Measurements from ENCODE around the gene IRAK2.

The IRAK2 gene

GRCh38 chr3:10224794-10225665 lies 60.3 kb downstream of the IRAK2 start:
- DNase-seq (ENCODE audit: low spot score), result peak; percentile 82

DNA sequence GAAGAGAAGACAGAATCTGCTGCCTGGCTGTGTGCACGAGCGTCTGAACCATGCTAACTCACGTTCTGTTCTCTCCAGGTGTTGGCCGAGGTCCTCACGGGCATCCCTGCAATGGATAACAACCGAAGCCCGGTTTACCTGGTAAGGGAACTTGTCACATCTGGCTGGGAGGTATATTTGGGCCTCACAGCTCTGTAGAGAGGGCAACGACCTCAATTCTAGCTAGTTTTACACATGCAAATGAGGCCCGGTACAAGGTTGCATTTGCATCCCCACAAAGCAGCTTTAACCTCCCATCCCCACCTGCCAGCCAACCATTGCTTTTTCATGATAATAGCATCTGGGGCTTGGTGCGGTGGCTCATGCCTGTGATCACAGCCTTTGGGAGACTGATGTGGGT lies 61.6 kb downstream of the IRAK2 start:
- DNase-seq (ENCODE audit: low spot score), result no peak

GRCh38 chr3:10228248-10228950 lies 63.7 kb downstream of the IRAK2 start:
- DNase-seq (ENCODE audit: low spot score), result no peak

DNA sequence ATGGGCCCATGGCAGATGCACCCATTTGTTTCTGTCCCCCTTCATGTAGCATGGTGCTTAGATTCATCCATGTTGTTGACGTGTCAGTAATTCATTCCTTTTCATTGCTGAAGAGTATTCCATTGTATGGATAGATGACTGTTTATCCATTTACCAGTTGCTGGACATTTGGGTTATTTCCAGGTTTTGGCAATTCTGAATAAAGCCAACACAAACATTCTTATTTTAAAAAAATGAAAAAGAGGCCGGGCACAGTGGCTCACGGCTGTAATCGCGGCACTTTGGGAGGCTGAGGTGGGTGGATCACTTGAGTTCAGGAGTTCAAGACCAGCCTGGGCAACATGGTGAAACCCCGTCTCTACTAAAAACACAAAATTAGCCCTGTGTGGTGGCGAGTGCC lies 64.9 kb downstream of the IRAK2 start:
- DNase-seq (ENCODE audit: low spot score), result no peak

DNA sequence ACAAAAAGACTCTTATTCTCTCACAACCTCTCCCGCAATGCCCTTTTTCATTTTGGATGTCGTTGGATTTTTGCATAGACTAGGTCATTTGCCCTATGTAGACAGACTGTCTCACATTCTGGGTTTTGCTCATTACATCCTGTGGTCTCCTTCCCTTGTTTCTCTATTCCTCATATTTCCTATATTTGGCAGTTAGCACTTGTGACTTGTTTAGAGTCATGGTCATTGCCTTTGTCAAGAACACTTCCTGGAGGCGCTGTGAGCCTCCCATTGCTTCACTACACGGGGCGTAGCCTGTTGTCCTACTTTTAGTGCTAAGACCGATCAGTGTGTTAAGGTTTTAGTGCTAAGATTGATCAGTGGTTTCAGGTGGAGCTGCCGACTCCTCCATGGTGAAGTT lies 67.4 kb downstream of the IRAK2 start:
- DNase-seq (ENCODE audit: low spot score), result no peak

- DNase-seq (ENCODE audit: low spot score), result no peak
Measured at GRCh38 chr3:10233988-10234387, 69.3 kb downstream of the IRAK2 start.

- DNase-seq (ENCODE audit: low spot score), result no peak
Measured at GRCh38 chr3:10234526-10235230, 70.0 kb downstream of the IRAK2 start.

DNA sequence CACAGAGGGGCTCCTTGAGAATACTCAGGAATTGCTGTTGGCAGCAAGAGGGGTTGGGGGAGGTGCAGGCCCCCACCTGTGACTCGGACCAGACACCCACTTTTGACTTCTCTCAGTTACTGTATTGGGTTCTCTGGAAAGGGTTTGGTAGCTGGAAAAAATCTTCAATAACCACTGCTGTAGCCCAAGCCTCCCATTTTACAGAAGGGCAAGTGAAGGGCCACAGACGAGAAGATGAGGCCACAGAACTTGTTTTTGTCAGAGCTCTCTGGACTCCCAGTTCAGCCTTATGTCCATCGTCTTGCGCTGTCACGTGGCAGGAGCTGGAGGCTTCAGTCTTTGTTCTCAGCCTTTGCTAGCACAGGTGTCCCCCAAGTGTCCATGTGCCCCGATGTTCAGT lies 70.8 kb downstream of the IRAK2 start:
- DNase-seq (ENCODE audit: low spot score), result no peak

- DNase-seq (ENCODE audit: low spot score), result no peak
Measured at GRCh38 chr3:10238345-10239183, 73.8 kb downstream of the IRAK2 start.

- no peak for DNase-seq (ENCODE audit: low spot score)
Measured at GRCh38 chr3:10240799-10241198, 76.1 kb downstream of the IRAK2 start.

GRCh38 chr3:10242182-10243065 lies 77.7 kb downstream of the IRAK2 start:
- no peak for DNase-seq (ENCODE audit: low spot score)

DNA sequence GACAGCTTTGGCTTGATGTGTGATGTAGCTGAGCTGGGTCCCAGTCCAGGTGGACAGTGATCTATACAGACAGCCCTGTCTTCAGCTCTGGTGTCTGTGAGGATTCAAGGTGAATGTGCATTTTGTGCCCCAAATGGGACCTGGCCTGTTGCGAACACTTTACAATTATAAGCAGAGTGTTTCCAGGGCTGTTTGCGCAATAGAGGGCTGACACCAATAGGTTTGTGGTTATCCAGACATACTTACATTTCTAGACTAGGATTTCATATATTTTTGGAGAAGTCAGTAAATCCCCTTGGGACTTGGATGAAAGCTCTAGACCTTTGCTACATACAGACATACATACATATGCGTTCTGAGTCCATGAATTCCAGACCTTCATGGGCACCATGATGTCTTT lies 79.3 kb downstream of the IRAK2 start:
- no peak for DNase-seq (ENCODE audit: low spot score)

DNA sequence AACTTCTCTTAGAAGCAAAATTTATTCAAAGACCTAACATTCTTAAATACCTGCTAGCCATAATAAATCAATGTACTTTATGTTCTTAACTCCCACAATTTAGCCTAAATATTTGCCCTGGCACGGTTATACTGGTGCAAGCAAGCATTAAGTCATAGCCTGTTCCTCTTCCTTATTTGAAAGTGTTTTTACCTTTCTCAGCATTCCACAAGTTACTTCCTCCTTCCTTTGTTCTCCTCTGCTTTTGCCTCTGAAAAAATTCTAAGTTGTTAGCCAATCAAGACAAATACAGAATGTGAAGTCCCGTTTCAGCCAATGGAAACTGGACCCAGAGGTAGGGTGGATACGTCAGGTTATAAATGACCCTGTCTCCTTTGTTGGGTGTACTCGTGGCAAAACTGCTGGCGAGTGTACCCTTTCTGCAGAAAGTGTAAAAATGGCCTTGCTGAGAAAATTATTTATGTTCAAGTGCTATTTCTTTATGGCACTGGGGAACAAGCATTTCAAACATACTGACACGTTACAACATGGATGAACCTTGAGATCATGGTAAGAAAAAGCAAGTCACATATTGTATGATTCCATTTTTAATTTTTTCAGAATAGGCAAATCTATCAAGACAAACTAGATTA lies 80.5 kb downstream of the IRAK2 start:
- DNase-seq (ENCODE audit: low spot score), result no peak

- no peak for DNase-seq (ENCODE audit: low spot score)
Measured at GRCh38 chr3:10247679-10248183, 83.0 kb downstream of the IRAK2 start.

GRCh38 chr3:10248184-10248983 lies 83.7 kb downstream of the IRAK2 start, which contains the start of gene TATDN2:
TATDN2 (plus strand) TSS chr3:10248459; CDS start chr3:10249201, 742 bp downstream.
- peak; percentile 98 for DNase-seq (ENCODE audit: low spot score)

GRCh38 chr3:10248984-10249748 lies 84.4 kb downstream of the IRAK2 start:
- peak; percentile 66 for DNase-seq (ENCODE audit: low spot score)

- no peak for DNase-seq (ENCODE audit: low spot score)
Measured at GRCh38 chr3:10249833-10250232, 85.1 kb downstream of the IRAK2 start.

GRCh38 chr3:10251006-10251405 lies 86.3 kb downstream of the IRAK2 start:
- DNase-seq (ENCODE audit: low spot score), result no peak
